ENCODE results near the gene PLIN5. TPM values are rescaled to one million over a fixed set of nuclear protein-coding genes. Genes with fewer than 3 reads are reported as not detected.

Gene PLIN5
- polyA plus RNA-seq, 1 donor from 2014 or later = 1.3 TPM

GRCh38 chr19:4577020-4577782 lies 42.2 kb upstream of the PLIN5 start:
- Histone ChIP-seq H3K9me2 (ENCODE audit: insufficient read depth, low read length) (no peaks in the 10 kb centered on the region), H3K9me3 (ENCODE audit: low read length) (no peaks in the 10 kb centered on the region), H3K9ac (ENCODE audit: low read length) (no peak overlapping the region), H3K27ac (ENCODE audit: low read length) (no peak overlapping the region), H3K4me2 (ENCODE audit: low read length) (no peak overlapping the region), H3K4me3 (ENCODE audit: low read length) (no peak overlapping the region), H2AFZ (ENCODE audit: low read depth, low read length) (no peak overlapping the region), H3F3A (ENCODE audit: insufficient read depth, low read length, poor library complexity, severe bottlenecking) (no peaks in the 10 kb centered on the region), H3K79me2 (replicated peaks; ENCODE audit: insufficient read depth, low read length) (peaks cover 11% of the 10 kb centered on the region), H4K20me1 (ENCODE audit: insufficient read depth) (peaks cover 19% of the 10 kb centered on the region), H3K36me3 (ENCODE audit: insufficient read depth, low read length) (no peaks in the 10 kb centered on the region), H3K27me3 (ENCODE audit: insufficient read depth, low read depth, low read length) (no peaks in the 10 kb centered on the region)
- TF ChIP-seq RAD21 (conservative IDR thresholded peaks at IDR 0.05) = no peak
- TF ChIP-seq EP300 (conservative IDR thresholded peaks at IDR 0.05; ENCODE audit: poor library complexity, severe bottlenecking) = no peak
- no peak for TF ChIP-seq CTCF (IDR thresholded peaks at IDR 0.05; ENCODE audit: poor library complexity, severe bottlenecking)
- TF ChIP-seq POLR2AphosphoS5 (IDR thresholded peaks at IDR 0.05) = no peak
- TF ChIP-seq MXI1 (conservative IDR thresholded peaks at IDR 0.05; ENCODE audit: poor library complexity, severe bottlenecking) = no peak

GRCh38 chr19:4576016-4576933 lies 41.3 kb upstream of the PLIN5 start:
- Histone ChIP-seq H4K20me1 (ENCODE audit: insufficient read depth) (peaks cover 19% of the 10 kb centered on the region), H3K36me3 (ENCODE audit: insufficient read depth, low read length) (no peaks in the 10 kb centered on the region), H3K4me2 (ENCODE audit: low read length) (no peak overlapping the region), H3K4me3 (ENCODE audit: low read length) (no peak overlapping the region), H3F3A (ENCODE audit: insufficient read depth, low read length, poor library complexity, severe bottlenecking) (no peaks in the 10 kb centered on the region), H3K9ac (ENCODE audit: low read length) (no peak overlapping the region), H3K27me3 (ENCODE audit: insufficient read depth, low read depth, low read length) (no peaks in the 10 kb centered on the region), H3K79me2 (replicated peaks; ENCODE audit: insufficient read depth, low read length) (peaks cover 11% of the 10 kb centered on the region), H2AFZ (ENCODE audit: low read depth, low read length) (no peak overlapping the region), H3K9me2 (ENCODE audit: insufficient read depth, low read length) (no peaks in the 10 kb centered on the region), H3K9me3 (ENCODE audit: low read length) (no peaks in the 10 kb centered on the region), H3K27ac (ENCODE audit: low read length) (no peak overlapping the region)
- TF ChIP-seq TAF1 (IDR thresholded peaks at IDR 0.05; ENCODE audit: low read depth) = no peak
- TF ChIP-seq SMC3 (conservative IDR thresholded peaks at IDR 0.05; ENCODE audit: poor library complexity) = peak; percentile 64
- TF ChIP-seq, protein P1, sequence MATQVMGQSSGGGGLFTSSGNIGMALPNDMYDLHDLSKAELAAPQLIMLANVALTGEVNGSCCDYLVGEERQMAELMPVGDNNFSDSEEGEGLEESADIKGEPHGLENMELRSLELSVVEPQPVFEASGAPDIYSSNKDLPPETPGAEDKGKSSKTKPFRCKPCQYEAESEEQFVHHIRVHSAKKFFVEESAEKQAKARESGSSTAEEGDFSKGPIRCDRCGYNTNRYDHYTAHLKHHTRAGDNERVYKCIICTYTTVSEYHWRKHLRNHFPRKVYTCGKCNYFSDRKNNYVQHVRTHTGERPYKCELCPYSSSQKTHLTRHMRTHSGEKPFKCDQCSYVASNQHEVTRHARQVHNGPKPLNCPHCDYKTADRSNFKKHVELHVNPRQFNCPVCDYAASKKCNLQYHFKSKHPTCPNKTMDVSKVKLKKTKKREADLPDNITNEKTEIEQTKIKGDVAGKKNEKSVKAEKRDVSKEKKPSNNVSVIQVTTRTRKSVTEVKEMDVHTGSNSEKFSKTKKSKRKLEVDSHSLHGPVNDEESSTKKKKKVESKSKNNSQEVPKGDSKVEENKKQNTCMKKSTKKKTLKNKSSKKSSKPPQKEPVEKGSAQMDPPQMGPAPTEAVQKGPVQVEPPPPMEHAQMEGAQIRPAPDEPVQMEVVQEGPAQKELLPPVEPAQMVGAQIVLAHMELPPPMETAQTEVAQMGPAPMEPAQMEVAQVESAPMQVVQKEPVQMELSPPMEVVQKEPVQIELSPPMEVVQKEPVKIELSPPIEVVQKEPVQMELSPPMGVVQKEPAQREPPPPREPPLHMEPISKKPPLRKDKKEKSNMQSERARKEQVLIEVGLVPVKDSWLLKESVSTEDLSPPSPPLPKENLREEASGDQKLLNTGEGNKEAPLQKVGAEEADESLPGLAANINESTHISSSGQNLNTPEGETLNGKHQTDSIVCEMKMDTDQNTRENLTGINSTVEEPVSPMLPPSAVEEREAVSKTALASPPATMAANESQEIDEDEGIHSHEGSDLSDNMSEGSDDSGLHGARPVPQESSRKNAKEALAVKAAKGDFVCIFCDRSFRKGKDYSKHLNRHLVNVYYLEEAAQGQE (IDR thresholded peaks at IDR 0.05; ENCODE audit: borderline replicate concordance) = no peak
- no peak for TF ChIP-seq MXI1 (conservative IDR thresholded peaks at IDR 0.05; ENCODE audit: poor library complexity, severe bottlenecking)
- TF ChIP-seq EZH2 (IDR thresholded peaks at IDR 0.05; ENCODE audit: borderline replicate concordance, insufficient read depth, low read length, poor library complexity, severe bottlenecking) = no peak
- TF ChIP-seq CTCF (IDR thresholded peaks at IDR 0.05; ENCODE audit: poor library complexity, severe bottlenecking) = peak; percentile 66
- TF ChIP-seq EP300 (conservative IDR thresholded peaks at IDR 0.05; ENCODE audit: poor library complexity, severe bottlenecking) = no peak
- peak; percentile 48 for TF ChIP-seq RAD21 (conservative IDR thresholded peaks at IDR 0.05)
- no peak for TF ChIP-seq POLR2AphosphoS5 (IDR thresholded peaks at IDR 0.05)

Data from neural cell (in vitro differentiated cells).